ENCODE data around the gene LDLRAD3. TPM values are rescaled to one million over a fixed set of nuclear protein-coding genes. Genes with fewer than 3 reads are reported as not detected.

LDLRAD3 gene
- total RNA-seq, 1 donor from 2014 or later: 14.9 TPM

DNA sequence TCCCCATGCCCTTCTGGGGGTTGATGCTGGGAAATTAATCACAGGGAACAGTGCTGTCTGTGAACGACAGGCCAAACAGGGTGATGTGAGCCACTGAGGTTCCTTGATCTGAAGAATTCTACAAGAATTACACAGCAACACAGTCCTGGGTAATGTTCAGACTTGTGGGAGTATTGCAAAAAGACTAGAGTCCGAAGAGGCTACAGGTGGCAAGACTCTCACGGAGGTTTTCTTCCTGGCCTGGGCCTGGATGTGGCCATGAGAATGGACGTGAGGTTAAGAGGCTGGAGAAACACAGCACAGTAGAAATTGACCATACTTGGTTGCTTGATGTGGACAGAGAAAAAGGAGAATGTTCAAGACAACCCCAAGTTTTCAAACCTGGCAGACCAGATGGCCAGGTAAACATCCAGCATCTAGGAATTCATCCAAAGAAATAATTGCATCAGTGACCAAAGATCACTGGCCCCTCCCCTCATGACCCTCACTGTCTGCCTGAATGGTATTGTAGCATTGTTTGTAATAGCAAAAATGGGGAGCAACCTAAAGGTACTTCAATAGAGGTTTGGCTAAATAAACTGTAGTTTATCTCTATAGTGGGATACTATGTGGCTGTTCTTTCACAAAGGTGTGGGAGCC is 274.5 kb downstream of the LDLRAD3 start:
- Mint-ChIP-seq H3K9me3 (ENCODE audit: unreplicated experiment) (peaks cover 7% of the 10 kb centered on the region), H3K27ac (ENCODE audit: unreplicated experiment) (no peak overlapping the region), H3K27me3 (ENCODE audit: low read depth, unreplicated experiment) (no peaks in the 10 kb centered on the region), H3K4me1 (ENCODE audit: low read depth, unreplicated experiment) (no peaks in the 10 kb centered on the region), H3K36me3 (ENCODE audit: low read depth, unreplicated experiment) (peaks cover 15% of the 10 kb centered on the region), H3K4me3 (ENCODE audit: unreplicated experiment) (no peak overlapping the region)
- H3K9me3 ChIP-seq (ENCODE audit: insufficient read depth, low read depth, low read length): no peaks in the 10 kb centered on the region
- DNase-seq (ENCODE audit: low read depth) (no peak), FAIRE-seq (no peak)
- no peaks in the 10 kb centered on the region for H3K36me3 ChIP-seq (ENCODE audit: insufficient read depth, low read length)
- H3K4me3 ChIP-seq (ENCODE audit: insufficient read depth, low read depth, low read length): no peak overlapping the region
- no peak overlapping the region for H2AFZ ChIP-seq (ENCODE audit: low read depth, low read length)
- H3K27me3 ChIP-seq (ENCODE audit: insufficient read depth, low read length): peaks cover 4% of the 10 kb centered on the region
- no peak overlapping the region for H3K27ac ChIP-seq (ENCODE audit: low read depth, low read length)
- no peaks in the 10 kb centered on the region for H4K20me1 ChIP-seq (ENCODE audit: insufficient read depth, low read length)
- H3K4me2 ChIP-seq (ENCODE audit: low read length): no peak overlapping the region
- no peaks in the 10 kb centered on the region for H3K79me2 ChIP-seq (ENCODE audit: insufficient read depth, low read length)
- no peak for TF ChIP-seq EZH2 (IDR thresholded peaks at IDR 0.05; ENCODE audit: insufficient read depth, low read length)
- TF ChIP-seq, protein P1, sequence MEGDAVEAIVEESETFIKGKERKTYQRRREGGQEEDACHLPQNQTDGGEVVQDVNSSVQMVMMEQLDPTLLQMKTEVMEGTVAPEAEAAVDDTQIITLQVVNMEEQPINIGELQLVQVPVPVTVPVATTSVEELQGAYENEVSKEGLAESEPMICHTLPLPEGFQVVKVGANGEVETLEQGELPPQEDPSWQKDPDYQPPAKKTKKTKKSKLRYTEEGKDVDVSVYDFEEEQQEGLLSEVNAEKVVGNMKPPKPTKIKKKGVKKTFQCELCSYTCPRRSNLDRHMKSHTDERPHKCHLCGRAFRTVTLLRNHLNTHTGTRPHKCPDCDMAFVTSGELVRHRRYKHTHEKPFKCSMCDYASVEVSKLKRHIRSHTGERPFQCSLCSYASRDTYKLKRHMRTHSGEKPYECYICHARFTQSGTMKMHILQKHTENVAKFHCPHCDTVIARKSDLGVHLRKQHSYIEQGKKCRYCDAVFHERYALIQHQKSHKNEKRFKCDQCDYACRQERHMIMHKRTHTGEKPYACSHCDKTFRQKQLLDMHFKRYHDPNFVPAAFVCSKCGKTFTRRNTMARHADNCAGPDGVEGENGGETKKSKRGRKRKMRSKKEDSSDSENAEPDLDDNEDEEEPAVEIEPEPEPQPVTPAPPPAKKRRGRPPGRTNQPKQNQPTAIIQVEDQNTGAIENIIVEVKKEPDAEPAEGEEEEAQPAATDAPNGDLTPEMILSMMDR (IDR thresholded peaks at IDR 0.05; ENCODE audit: insufficient read depth, low read depth, low read length): no peak
- H3K9ac ChIP-seq (ENCODE audit: low read length): no peak overlapping the region
- H3K4me1 ChIP-seq (ENCODE audit: insufficient read depth, low read length): no peaks in the 10 kb centered on the region

DNA sequence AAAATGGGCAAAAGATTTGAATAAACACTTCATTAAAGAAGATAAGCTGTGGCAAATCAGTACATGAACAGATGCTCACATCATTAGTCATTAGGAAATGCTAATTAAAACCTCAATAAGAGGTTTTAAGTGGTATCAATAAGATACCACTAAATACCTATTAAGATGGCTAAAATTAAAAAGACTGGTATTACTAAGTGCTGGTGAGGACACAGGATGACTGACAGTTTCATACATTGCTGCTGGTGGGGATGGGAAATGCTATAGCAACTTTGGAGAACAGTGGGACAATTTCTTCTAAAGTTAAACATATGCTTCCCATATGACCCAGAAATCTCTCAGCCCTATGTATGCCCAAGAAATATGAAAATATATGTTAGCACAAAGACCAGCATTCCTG is 276.1 kb downstream of the LDLRAD3 start:
- Histone ChIP-seq H3K27ac (ENCODE audit: low read depth, low read length) (no peak overlapping the region), H3K27me3 (ENCODE audit: insufficient read depth, low read length) (peaks cover 4% of the 10 kb centered on the region), H3K4me1 (ENCODE audit: insufficient read depth, low read length) (no peaks in the 10 kb centered on the region), H3K9ac (ENCODE audit: low read length) (no peak overlapping the region), H3K9me3 (ENCODE audit: insufficient read depth, low read depth, low read length) (no peaks in the 10 kb centered on the region), H3K4me3 (ENCODE audit: insufficient read depth, low read depth, low read length) (no peak overlapping the region), H2AFZ (ENCODE audit: low read depth, low read length) (no peak overlapping the region), H3K79me2 (ENCODE audit: insufficient read depth, low read length) (no peaks in the 10 kb centered on the region), H4K20me1 (ENCODE audit: insufficient read depth, low read length) (no peaks in the 10 kb centered on the region), H3K4me2 (ENCODE audit: low read length) (no peak overlapping the region), H3K36me3 (ENCODE audit: insufficient read depth, low read length) (no peaks in the 10 kb centered on the region)
- TF ChIP-seq, protein P1 (IDR thresholded peaks at IDR 0.05; ENCODE audit: insufficient read depth, low read depth, low read length): no peak
- no peak for TF ChIP-seq EZH2 (IDR thresholded peaks at IDR 0.05; ENCODE audit: insufficient read depth, low read length)
- Mint-ChIP-seq H3K36me3 (ENCODE audit: low read depth, unreplicated experiment) (peaks cover 13% of the 10 kb centered on the region), H3K27me3 (ENCODE audit: low read depth, unreplicated experiment) (no peaks in the 10 kb centered on the region), H3K4me3 (ENCODE audit: unreplicated experiment) (no peak overlapping the region), H3K4me1 (ENCODE audit: low read depth, unreplicated experiment) (peaks cover 7% of the 10 kb centered on the region), H3K27ac (ENCODE audit: unreplicated experiment) (no peak overlapping the region), H3K9me3 (ENCODE audit: unreplicated experiment) (peaks cover 7% of the 10 kb centered on the region)
- FAIRE-seq: no peak
- no peak for DNase-seq (ENCODE audit: low read depth)
